ENCODE measurements around the gene NAALADL2. TPM values are rescaled to one million over a fixed set of nuclear protein-coding genes. Genes with fewer than 3 reads are reported as not detected.

Gene NAALADL2
- total RNA-seq, 4 donors from 2014 or later, result 0.85 to 6.3 (median 1.6) TPM

DNA sequence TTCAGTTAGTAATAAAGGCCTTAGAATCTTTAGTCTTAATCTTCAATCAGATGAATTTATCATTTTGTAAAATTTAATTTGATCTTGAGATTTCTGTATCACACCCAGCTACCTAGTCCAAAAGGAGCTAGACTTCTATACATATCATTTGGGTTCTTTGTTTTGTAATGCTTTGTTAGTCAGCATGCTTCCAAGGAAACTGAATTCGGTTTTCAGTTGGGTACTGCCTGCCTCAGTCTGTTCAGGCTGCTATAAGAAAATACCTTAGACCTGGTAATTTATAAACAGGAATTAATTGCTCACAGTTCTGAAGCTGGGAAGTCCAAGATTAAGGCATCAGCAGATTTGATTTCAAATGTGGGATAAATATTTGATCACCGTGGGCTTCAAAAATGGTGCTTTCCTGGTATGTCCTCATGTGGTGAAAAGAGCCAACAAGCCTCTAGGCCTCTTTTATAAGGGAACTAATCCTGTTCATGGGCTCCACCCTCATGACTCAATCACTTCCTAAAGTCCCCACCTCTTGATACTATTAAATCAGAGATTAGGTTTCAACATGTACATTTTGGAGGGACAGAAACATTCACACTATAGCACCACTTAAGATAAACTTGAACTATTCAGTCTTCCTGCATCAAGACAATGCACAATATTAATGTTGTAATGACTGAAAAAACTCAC lies 800.7 kb downstream of the NAALADL2 start:
- TF ChIP-seq, protein P1, sequence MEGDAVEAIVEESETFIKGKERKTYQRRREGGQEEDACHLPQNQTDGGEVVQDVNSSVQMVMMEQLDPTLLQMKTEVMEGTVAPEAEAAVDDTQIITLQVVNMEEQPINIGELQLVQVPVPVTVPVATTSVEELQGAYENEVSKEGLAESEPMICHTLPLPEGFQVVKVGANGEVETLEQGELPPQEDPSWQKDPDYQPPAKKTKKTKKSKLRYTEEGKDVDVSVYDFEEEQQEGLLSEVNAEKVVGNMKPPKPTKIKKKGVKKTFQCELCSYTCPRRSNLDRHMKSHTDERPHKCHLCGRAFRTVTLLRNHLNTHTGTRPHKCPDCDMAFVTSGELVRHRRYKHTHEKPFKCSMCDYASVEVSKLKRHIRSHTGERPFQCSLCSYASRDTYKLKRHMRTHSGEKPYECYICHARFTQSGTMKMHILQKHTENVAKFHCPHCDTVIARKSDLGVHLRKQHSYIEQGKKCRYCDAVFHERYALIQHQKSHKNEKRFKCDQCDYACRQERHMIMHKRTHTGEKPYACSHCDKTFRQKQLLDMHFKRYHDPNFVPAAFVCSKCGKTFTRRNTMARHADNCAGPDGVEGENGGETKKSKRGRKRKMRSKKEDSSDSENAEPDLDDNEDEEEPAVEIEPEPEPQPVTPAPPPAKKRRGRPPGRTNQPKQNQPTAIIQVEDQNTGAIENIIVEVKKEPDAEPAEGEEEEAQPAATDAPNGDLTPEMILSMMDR (IDR thresholded peaks at IDR 0.05), result no peak
- TF ChIP-seq POLR2A (IDR thresholded peaks at IDR 0.05), result no peak
- no peaks in the 10 kb centered on the region for H3K9me3 ChIP-seq
- WGBS, 2 donors, result 37 to 50% methylated on average over 2 of the region's 2 CpGs
- H3K4me3 ChIP-seq, result no peak overlapping the region
- no peak overlapping the region for H3K27ac ChIP-seq
- H3K27me3 ChIP-seq, result no peaks in the 10 kb centered on the region
- DNase-seq, result no peak
- H3K36me3 ChIP-seq, result no peaks in the 10 kb centered on the region
- H3K4me1 ChIP-seq, result no peaks in the 10 kb centered on the region
- intact Hi-C loops (cut with DNase I), result no loop called here

DNA sequence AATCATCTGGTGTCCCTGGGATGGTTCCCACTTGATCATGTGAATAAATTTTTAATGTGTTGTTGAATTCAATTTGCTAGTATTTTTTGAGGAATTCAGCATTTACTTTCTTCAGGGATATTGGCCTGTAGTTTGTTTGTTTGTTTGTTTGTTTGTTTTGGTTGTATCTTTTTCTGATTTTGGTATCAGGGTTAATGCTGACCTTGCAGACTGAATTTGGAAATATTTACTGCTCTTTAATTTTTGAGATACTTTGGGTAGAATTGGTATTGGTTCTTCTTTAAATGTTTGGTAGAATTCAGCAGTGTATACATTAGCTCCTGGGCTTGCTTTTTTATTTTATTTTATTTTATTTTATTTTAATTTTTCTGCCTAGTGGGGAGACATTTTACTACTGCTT lies 803.7 kb downstream of the NAALADL2 start:
- intact Hi-C loops (cut with DNase I), result no loop called here
- Histone ChIP-seq H3K27ac (no peak overlapping the region), H3K4me3 (no peak overlapping the region), H3K4me1 (no peaks in the 10 kb centered on the region), H3K9me3 (no peaks in the 10 kb centered on the region), H3K27me3 (no peaks in the 10 kb centered on the region), H3K36me3 (no peaks in the 10 kb centered on the region)
- DNase-seq, result no peak
- TF ChIP-seq, protein P1 (IDR thresholded peaks at IDR 0.05), result no peak
- TF ChIP-seq POLR2A (IDR thresholded peaks at IDR 0.05), result no peak

DNA sequence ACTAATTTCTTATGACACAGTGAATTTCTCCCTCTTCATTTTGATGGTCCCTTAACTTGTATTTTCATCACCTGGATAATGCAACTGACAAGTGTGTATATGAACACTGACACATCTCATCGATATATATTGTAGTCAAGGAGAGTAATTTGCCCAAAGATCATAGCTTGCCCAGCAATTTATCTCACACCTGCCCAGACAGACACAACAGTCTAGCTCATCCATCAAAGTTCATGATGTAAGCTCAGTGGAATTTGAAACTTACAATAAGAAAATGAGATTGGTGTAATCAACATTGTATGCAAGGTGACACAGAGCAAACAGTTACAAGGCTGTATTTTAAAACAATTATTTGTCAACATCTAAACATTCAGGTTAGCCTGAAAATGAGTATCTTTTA lies 805.8 kb downstream of the NAALADL2 start:
- Histone ChIP-seq H3K4me3 (no peak overlapping the region), H3K4me1 (no peaks in the 10 kb centered on the region), H3K36me3 (no peaks in the 10 kb centered on the region), H3K27me3 (no peaks in the 10 kb centered on the region), H3K27ac (no peak overlapping the region), H3K9me3 (no peaks in the 10 kb centered on the region)
- no peak for DNase-seq
- intact Hi-C loops (cut with DNase I), result no loop called here
- TF ChIP-seq, protein P1 (IDR thresholded peaks at IDR 0.05), result no peak
- TF ChIP-seq POLR2A (IDR thresholded peaks at IDR 0.05), result no peak
- WGBS, 2 donors, result 39 to 45% methylated on average over 1 of the region's 1 CpG

DNA sequence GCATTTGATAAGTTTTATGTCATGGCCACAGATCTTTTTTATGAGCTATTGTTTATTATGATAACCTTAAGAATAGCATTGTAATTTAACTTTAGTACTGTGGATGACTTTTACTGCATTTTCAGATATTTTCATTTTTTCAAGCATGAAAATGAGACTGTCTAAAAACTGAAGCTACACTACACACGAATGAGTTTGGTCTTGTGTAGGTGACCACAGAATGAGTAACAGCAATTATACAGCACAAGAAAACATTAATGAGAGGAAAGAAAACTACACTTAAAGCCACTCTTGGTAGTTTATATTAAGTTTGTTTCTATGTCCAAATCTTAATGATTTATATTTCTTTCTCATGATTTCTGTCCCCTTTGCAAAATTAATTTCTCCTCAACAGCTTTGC lies 809.2 kb downstream of the NAALADL2 start:
- H3K36me3 ChIP-seq, result no peaks in the 10 kb centered on the region
- H3K27ac ChIP-seq, result no peak overlapping the region
- intact Hi-C loops (cut with DNase I), result no loop called here
- TF ChIP-seq, protein P1 (IDR thresholded peaks at IDR 0.05), result no peak
- no peak for TF ChIP-seq POLR2A (IDR thresholded peaks at IDR 0.05)
- no peak for DNase-seq
- no peak overlapping the region for H3K4me3 ChIP-seq
- 59 to 67% methylated on average over 1 of the region's 1 CpG for WGBS, 2 donors
- no peaks in the 10 kb centered on the region for H3K27me3 ChIP-seq
- H3K9me3 ChIP-seq, result no peaks in the 10 kb centered on the region
- H3K4me1 ChIP-seq, result no peaks in the 10 kb centered on the region

DNA sequence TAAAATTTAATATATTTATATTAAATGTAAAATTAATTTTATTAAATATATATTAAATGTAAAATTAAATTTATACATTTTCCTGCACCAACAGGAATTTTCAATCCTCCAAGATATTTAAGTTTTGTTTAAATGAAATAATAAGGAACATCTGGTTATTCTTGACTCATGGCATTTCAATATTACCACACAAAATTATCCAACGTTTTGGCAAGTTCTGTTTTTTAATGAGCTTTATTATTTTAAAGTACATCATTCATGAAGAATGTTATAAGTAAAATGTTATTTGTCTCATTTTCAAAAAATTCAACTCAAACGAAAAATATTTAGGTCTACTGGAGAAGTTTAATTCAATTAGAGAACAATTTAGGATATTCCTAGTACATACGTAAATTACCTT lies 811.4 kb downstream of the NAALADL2 start:
- H3K9me3 ChIP-seq, result no peaks in the 10 kb centered on the region
- no peaks in the 10 kb centered on the region for H3K4me1 ChIP-seq
- intact Hi-C loops (cut with DNase I), result no loop called here
- no peaks in the 10 kb centered on the region for H3K36me3 ChIP-seq
- H3K27me3 ChIP-seq, result no peaks in the 10 kb centered on the region
- DNase-seq, result no peak
- H3K27ac ChIP-seq, result no peak overlapping the region
- WGBS, 2 donors, result 81 to 87% methylated on average over 3 of the region's 3 CpGs
- no peak for TF ChIP-seq POLR2A (IDR thresholded peaks at IDR 0.05)
- TF ChIP-seq, protein P1 (IDR thresholded peaks at IDR 0.05), result no peak
- H3K4me3 ChIP-seq, result no peak overlapping the region
